Panc1 (cell line): ENCODE results near the gene SPTBN1. TPM values are rescaled to one million over a fixed set of nuclear protein-coding genes. Genes with fewer than 3 reads are reported as not detected.

Experiments
- ATAC-seq: fragments of 200-7000 bp; cut with Tn5 transposase; 2 replicates; pipeline ENCODE4 v1.9.1; 2020; ENCODE audit warnings: mild to moderate bottlenecking, moderate library complexity
- BruUV-seq: library from RNA; stranded (reverse); fragments of 400-500 nt; replicated peaks from 2 replicates; lab custom pipeline; 2021; lab: Mats Ljungman, UMichigan
- CTCF ChIA-PET: fragments of 300-600 bp; sonication (Branson Sonifier 250); formaldehyde crosslinking; loops from one replicate; lab custom pipeline; 2022; ENCODE audit warnings: antibody characterized with exemption; lab: Charles Lee
- POLR2A ChIA-PET: fragments of 300-600 bp; sonication (Branson Sonifier 250); formaldehyde crosslinking; loops from one replicate; lab custom pipeline; 2022; ENCODE audit warnings: antibody characterized with exemption; lab: Charles Lee
- DNase-seq: peaks from one replicate; pipeline ENCODE4 v3.0.0-alpha.2; 2010; ENCODE audit warnings: low read depth, low spot score
- H3K27ac ChIP-seq: 2 replicates; pipeline ENCODE4 v1.5.1; 2011; ENCODE audit warnings: mild to moderate bottlenecking, low read length, inconsistent platforms
- H3K27me3 ChIP-seq: fragments of 200-500 bp; sonication (Bioruptor generic); 2 replicates; pipeline ENCODE4 v1.6.0; 2014; ENCODE audit warnings: low read length, inconsistent platforms; ENCODE audit not compliant: control insufficient read depth, insufficient read depth
- H3K36me3 ChIP-seq: fragments of 200-500 bp; sonication (Bioruptor generic); 2 replicates; pipeline ENCODE4 v1.5.1; 2014; ENCODE audit warnings: inconsistent platforms, mild to moderate bottlenecking, low read length, moderate library complexity; ENCODE audit not compliant: control insufficient read depth, insufficient read depth
- H3K4me1 ChIP-seq: 2 replicates; pipeline ENCODE4 v1.5.1; 2011; ENCODE audit warnings: inconsistent platforms, mild to moderate bottlenecking, low read length, moderate library complexity; ENCODE audit not compliant: control insufficient read depth, insufficient read depth
- H3K4me3 ChIP-seq, 2 experiments: 2 replicates each; pipeline ENCODE4 v1.5.1; 2011 to 2012; ENCODE audit warnings: low read depth in 2 of 2, low read length in 2 of 2, mild to moderate bottlenecking in 2 of 2, inconsistent platforms in 1 of 2, moderate library complexity in 1 of 2
- H3K9me3 ChIP-seq: fragments of 200-500 bp; sonication (Bioruptor generic); 2 replicates; pipeline ENCODE4 v1.5.1; 2014; ENCODE audit warnings: low read depth, mild to moderate bottlenecking, inconsistent platforms, low read length, moderate library complexity; ENCODE audit not compliant: control insufficient read depth, insufficient read depth
- POLR2AphosphoS5 ChIP-seq: IDR thresholded peaks from 2 replicates; pipeline ENCODE4 v1.6.1; 2012; ENCODE audit warnings: mild to moderate bottlenecking, low read depth, low read length, moderate library complexity
- SIN3A ChIP-seq: IDR thresholded peaks from 2 replicates; pipeline ENCODE4 v1.6.1; 2012; ENCODE audit warnings: low read depth, mild to moderate bottlenecking, low read length, moderate library complexity, borderline replicate concordance; ENCODE audit not compliant: insufficient read depth
- TCF7L2 ChIP-seq: IDR thresholded peaks from 2 replicates; pipeline ENCODE4 v1.6.1; 2011; ENCODE audit warnings: mild to moderate bottlenecking, low read depth, low read length, inconsistent platforms
- in situ Hi-C: cut with HindIII; loops from 2 replicates; pipeline ENCODE4 v1.10.0; 2016; ENCODE audit warnings: low sequenced_read_pairs, low pct_unique_long_range_greater_than_20kb
- intact Hi-C: fragments of 100-400 bp; cut with micrococcal nuclease; formaldehyde crosslinking; loops from one replicate; pipeline ENCODE4 v1.10.0; 2022; ENCODE audit not compliant: unreplicated experiment
- total RNA-seq: library from RNA; stranded (reverse); gene quantifications from one replicate; pipeline ENCODE4 v1.2.1, GENCODE V29; 2021; ENCODE audit not compliant: unreplicated experiment
- TF ChIP-seq, protein P1 (sequence below), 2 experiments: IDR thresholded peaks; 2 replicates each; pipeline ENCODE4 v1.6.1; 2011 to 2012; ENCODE audit warnings: low read depth in 2 of 2, control low read depth in 1 of 2, low read length in 1 of 2, mild to moderate bottlenecking in 1 of 2, moderate library complexity in 1 of 2; ENCODE audit not compliant: insufficient read depth in 1 of 2
- TF ChIP-seq, protein P2 (sequence below): fragments of 450-650 bp; IDR thresholded peaks from 2 replicates; pipeline ENCODE4 v1.5.1; 2017; ENCODE audit warnings: mild to moderate bottlenecking

SPTBN1 gene
- total RNA-seq, 1 experiment from 2014 or later, result 169 TPM

DNA sequence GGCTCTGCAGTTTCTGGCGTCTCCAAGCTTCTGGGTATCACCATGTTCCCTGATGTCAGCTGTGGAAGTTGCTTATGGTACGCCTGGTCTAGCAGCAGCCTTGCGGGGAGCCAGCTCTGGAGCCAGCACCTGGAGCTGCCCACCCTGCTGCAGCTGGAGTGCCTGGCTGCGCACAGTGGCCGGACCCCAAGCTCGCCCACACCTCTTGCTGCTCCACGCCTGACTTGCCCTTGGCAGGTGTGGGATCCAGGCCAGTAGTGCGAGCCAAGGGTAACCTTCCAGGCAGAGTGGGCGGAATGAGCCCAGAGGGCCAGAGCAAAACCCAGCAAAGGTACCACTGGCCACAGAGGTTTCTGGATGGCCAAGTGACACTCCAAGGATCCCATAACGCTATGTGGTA is 254.1 kb downstream of the SPTBN1 start:
- in situ Hi-C loops (no loop called here), intact Hi-C loops (no loop called here)
- Histone ChIP-seq H3K36me3 (no peaks in the 10 kb centered on the region), H3K9me3 (no peaks in the 10 kb centered on the region), H3K4me3 (no peak overlapping the region), H3K27ac (no peak overlapping the region), H3K27me3 (no peaks in the 10 kb centered on the region), H3K4me1 (peaks cover 4% of the 10 kb centered on the region; the same call in 1 of the 2 replicates)
- no TSS peak for BruUV-seq
- POLR2A ChIA-PET, result no interaction called here
- TF ChIP-seq POLR2AphosphoS5, result no peak
- TF ChIP-seq, protein P1, sequence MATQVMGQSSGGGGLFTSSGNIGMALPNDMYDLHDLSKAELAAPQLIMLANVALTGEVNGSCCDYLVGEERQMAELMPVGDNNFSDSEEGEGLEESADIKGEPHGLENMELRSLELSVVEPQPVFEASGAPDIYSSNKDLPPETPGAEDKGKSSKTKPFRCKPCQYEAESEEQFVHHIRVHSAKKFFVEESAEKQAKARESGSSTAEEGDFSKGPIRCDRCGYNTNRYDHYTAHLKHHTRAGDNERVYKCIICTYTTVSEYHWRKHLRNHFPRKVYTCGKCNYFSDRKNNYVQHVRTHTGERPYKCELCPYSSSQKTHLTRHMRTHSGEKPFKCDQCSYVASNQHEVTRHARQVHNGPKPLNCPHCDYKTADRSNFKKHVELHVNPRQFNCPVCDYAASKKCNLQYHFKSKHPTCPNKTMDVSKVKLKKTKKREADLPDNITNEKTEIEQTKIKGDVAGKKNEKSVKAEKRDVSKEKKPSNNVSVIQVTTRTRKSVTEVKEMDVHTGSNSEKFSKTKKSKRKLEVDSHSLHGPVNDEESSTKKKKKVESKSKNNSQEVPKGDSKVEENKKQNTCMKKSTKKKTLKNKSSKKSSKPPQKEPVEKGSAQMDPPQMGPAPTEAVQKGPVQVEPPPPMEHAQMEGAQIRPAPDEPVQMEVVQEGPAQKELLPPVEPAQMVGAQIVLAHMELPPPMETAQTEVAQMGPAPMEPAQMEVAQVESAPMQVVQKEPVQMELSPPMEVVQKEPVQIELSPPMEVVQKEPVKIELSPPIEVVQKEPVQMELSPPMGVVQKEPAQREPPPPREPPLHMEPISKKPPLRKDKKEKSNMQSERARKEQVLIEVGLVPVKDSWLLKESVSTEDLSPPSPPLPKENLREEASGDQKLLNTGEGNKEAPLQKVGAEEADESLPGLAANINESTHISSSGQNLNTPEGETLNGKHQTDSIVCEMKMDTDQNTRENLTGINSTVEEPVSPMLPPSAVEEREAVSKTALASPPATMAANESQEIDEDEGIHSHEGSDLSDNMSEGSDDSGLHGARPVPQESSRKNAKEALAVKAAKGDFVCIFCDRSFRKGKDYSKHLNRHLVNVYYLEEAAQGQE (IDR thresholded peaks at IDR 0.05; ENCODE audit: insufficient read depth in 1 of 2, low read depth in 2 of 2, low read length in 1 of 2), result no peak
- TF ChIP-seq, protein P2, sequence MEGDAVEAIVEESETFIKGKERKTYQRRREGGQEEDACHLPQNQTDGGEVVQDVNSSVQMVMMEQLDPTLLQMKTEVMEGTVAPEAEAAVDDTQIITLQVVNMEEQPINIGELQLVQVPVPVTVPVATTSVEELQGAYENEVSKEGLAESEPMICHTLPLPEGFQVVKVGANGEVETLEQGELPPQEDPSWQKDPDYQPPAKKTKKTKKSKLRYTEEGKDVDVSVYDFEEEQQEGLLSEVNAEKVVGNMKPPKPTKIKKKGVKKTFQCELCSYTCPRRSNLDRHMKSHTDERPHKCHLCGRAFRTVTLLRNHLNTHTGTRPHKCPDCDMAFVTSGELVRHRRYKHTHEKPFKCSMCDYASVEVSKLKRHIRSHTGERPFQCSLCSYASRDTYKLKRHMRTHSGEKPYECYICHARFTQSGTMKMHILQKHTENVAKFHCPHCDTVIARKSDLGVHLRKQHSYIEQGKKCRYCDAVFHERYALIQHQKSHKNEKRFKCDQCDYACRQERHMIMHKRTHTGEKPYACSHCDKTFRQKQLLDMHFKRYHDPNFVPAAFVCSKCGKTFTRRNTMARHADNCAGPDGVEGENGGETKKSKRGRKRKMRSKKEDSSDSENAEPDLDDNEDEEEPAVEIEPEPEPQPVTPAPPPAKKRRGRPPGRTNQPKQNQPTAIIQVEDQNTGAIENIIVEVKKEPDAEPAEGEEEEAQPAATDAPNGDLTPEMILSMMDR, result no peak
- no peak for TF ChIP-seq TCF7L2
- no peak for TF ChIP-seq SIN3A
- ATAC-seq, result no peak
- DNase-seq, result no peak
- CTCF ChIA-PET, result no interaction called here

DNA sequence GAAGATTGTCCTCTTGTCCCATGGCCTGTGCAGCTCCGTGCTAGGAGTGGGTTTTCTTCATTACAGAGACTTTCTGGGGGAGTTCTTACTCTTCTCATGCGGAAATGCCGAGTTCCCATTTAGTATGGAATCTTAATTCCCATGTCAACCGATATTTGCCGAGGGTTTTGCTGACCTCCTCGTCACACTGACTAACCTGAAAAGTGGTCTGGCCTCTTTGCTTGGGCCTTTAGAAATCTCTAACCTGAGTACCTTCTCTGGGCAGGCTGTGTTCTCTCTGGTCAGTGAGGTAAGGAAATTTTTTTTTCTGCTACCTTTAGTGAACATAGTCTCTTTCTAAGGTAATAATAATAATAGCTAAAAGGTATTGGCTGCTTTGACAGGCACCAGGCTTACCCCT is 256.4 kb downstream of the SPTBN1 start:
- no peaks in the 10 kb centered on the region for H3K9me3 ChIP-seq
- H3K27ac ChIP-seq, result no peak overlapping the region
- BruUV-seq, result no TSS peak
- no peak for ATAC-seq
- no peaks in the 10 kb centered on the region for H3K36me3 ChIP-seq
- intact Hi-C loops (no loop called here), in situ Hi-C loops (no loop called here)
- H3K4me1 ChIP-seq, result peaks cover 4% of the 10 kb centered on the region; the same call in 1 of the 2 replicates
- H3K27me3 ChIP-seq, result no peaks in the 10 kb centered on the region
- no peak for DNase-seq
- ChIA-PET CTCF (no interaction called here), POLR2A (no interaction called here)
- no peak overlapping the region for H3K4me3 ChIP-seq
- TF ChIP-seq TCF7L2 (no peak), POLR2AphosphoS5 (no peak), SIN3A (no peak)
- TF ChIP-seq, protein P2, result no peak
- TF ChIP-seq, protein P1 (IDR thresholded peaks at IDR 0.05; ENCODE audit: insufficient read depth in 1 of 2, low read depth in 2 of 2, low read length in 1 of 2), result no peak
